ENCODE results near the gene MPL. TPM values are rescaled to one million over a fixed set of nuclear protein-coding genes. Genes with fewer than 3 reads are reported as not detected.

Gene MPL
- total and polyA plus RNA-seq, 4 donors = 0.03 to 1.0 TPM; not detected in 2

DNA sequence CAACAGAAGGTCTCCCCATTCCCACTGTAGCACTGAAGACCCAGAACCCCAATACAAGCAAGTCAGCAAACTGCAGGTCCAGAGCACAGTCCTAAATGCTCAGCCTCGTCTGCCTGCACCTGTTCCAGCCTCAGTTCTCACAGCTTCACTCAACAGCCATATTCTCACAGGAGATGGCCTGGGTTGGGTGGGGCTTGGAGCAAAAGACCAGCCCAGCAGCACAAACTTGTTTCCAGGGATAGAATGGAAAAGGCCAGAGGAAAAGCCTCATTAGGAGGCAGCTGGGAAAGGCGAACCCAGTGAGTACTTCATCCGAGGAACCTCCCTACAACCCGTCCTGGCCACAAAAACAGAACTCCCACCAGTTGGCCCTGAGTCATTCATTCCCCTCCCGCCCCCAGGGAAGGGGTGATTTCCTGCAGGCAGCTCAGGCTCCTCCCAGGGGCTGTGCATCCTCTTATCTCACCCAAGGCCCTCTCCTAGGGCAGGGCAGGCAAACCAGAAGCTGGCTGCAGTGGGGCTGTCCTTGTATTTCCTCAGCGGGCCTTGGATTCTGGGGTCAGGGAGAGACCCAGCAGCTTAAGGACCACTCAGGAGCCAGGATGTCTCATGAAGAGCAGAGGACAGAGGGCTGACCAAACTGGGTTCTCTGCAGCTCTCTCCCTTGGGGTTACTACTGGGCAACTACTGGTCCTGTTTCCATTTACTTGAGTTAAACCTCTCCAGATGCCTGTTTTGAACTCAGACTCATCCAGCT is 7.4 kb upstream of the MPL start:
- TF ChIP-seq, protein P1, sequence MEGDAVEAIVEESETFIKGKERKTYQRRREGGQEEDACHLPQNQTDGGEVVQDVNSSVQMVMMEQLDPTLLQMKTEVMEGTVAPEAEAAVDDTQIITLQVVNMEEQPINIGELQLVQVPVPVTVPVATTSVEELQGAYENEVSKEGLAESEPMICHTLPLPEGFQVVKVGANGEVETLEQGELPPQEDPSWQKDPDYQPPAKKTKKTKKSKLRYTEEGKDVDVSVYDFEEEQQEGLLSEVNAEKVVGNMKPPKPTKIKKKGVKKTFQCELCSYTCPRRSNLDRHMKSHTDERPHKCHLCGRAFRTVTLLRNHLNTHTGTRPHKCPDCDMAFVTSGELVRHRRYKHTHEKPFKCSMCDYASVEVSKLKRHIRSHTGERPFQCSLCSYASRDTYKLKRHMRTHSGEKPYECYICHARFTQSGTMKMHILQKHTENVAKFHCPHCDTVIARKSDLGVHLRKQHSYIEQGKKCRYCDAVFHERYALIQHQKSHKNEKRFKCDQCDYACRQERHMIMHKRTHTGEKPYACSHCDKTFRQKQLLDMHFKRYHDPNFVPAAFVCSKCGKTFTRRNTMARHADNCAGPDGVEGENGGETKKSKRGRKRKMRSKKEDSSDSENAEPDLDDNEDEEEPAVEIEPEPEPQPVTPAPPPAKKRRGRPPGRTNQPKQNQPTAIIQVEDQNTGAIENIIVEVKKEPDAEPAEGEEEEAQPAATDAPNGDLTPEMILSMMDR (IDR thresholded peaks at IDR 0.05; ENCODE audit: low read depth, low read length, missing input control) = no peak
- no peak for TF ChIP-seq HNF4G (IDR thresholded peaks at IDR 0.05)
- TF ChIP-seq, protein P2, sequence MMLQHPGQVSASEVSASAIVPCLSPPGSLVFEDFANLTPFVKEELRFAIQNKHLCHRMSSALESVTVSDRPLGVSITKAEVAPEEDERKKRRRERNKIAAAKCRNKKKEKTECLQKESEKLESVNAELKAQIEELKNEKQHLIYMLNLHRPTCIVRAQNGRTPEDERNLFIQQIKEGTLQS (IDR thresholded peaks at IDR 0.05) = no peak
- peak; percentile 63 for DNase-seq (ENCODE audit: low spot score)
- Histone ChIP-seq H3K4me1 (ENCODE audit: control insufficient read depth in 4 of 4, insufficient read depth in 4 of 4, low read length in 3 of 4) (no peaks in the 10 kb centered on the region), H3K27ac (ENCODE audit: low read depth in 1 of 2, low read length in 2 of 2) (no peak overlapping the region), H3K4me3 (ENCODE audit: low read depth in 1 of 3, low read length in 3 of 3) (no peak overlapping the region), H3K27me3 (ENCODE audit: control insufficient read depth in 4 of 4, insufficient read depth in 4 of 4, low read length in 3 of 4) (no peaks in the 10 kb centered on the region), H3K9me3 (ENCODE audit: control insufficient read depth in 4 of 4, low read length in 3 of 4) (no peaks in the 10 kb centered on the region), H3K9ac (ENCODE audit: low read depth in 1 of 2, low read length in 2 of 2) (no peak overlapping the region), H3K36me3 (ENCODE audit: control insufficient read depth in 4 of 4, insufficient read depth in 3 of 4, low read depth in 1 of 4, low read length in 3 of 4) (no peaks in the 10 kb centered on the region)
- 69% methylated on average over 6 of the region's 6 CpGs for WGBS

DNA sequence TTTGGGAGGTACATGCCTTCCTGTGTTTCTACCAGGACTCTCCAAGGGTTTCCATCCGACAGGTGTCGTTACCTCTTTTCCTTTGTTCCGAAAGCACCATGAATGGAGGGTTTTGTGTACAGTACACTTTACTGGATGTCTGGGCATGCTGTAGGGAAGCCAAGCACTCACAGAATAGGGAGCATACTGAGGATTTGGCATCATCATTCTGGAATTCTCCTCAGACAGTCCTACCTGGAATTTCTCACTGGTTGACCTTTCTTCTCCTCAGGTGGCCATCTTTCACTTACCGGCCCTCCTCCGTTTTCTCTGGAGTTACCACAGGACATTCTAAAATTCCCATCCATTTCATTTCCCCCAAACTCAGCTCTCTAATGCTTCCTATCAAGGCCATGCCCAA is 5.9 kb upstream of the MPL start:
- no peak overlapping the region for H3K4me3 ChIP-seq (ENCODE audit: low read depth in 1 of 3, low read length in 3 of 3)

More for the DNA sequence above, 5.9 kb upstream of the MPL start:
- Histone ChIP-seq H3K27ac (ENCODE audit: low read depth in 1 of 2, low read length in 2 of 2) (no peak overlapping the region), H3K27me3 (ENCODE audit: control insufficient read depth in 4 of 4, insufficient read depth in 4 of 4, low read length in 3 of 4) (no peaks in the 10 kb centered on the region), H3K36me3 (ENCODE audit: control insufficient read depth in 4 of 4, insufficient read depth in 3 of 4, low read depth in 1 of 4, low read length in 3 of 4) (no peaks in the 10 kb centered on the region), H3K9ac (ENCODE audit: low read depth in 1 of 2, low read length in 2 of 2) (no peak overlapping the region), H3K9me3 (ENCODE audit: control insufficient read depth in 4 of 4, low read length in 3 of 4) (no peaks in the 10 kb centered on the region), H3K4me1 (ENCODE audit: control insufficient read depth in 4 of 4, insufficient read depth in 4 of 4, low read length in 3 of 4) (no peaks in the 10 kb centered on the region)
- 98% methylated on average over 5 of the region's 5 CpGs for WGBS
- no peak for DNase-seq (ENCODE audit: low spot score)
- TF ChIP-seq RXRA (IDR thresholded peaks at IDR 0.05) (no peak), YY1 (IDR thresholded peaks at IDR 0.05) (no peak), TAF1 (conservative IDR thresholded peaks at IDR 0.05) (no peak), SP1 (IDR thresholded peaks at IDR 0.05) (no peak)
- TF ChIP-seq, protein P3, sequence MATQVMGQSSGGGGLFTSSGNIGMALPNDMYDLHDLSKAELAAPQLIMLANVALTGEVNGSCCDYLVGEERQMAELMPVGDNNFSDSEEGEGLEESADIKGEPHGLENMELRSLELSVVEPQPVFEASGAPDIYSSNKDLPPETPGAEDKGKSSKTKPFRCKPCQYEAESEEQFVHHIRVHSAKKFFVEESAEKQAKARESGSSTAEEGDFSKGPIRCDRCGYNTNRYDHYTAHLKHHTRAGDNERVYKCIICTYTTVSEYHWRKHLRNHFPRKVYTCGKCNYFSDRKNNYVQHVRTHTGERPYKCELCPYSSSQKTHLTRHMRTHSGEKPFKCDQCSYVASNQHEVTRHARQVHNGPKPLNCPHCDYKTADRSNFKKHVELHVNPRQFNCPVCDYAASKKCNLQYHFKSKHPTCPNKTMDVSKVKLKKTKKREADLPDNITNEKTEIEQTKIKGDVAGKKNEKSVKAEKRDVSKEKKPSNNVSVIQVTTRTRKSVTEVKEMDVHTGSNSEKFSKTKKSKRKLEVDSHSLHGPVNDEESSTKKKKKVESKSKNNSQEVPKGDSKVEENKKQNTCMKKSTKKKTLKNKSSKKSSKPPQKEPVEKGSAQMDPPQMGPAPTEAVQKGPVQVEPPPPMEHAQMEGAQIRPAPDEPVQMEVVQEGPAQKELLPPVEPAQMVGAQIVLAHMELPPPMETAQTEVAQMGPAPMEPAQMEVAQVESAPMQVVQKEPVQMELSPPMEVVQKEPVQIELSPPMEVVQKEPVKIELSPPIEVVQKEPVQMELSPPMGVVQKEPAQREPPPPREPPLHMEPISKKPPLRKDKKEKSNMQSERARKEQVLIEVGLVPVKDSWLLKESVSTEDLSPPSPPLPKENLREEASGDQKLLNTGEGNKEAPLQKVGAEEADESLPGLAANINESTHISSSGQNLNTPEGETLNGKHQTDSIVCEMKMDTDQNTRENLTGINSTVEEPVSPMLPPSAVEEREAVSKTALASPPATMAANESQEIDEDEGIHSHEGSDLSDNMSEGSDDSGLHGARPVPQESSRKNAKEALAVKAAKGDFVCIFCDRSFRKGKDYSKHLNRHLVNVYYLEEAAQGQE (IDR thresholded peaks at IDR 0.05) = no peak
- TF ChIP-seq, protein P1 (IDR thresholded peaks at IDR 0.05; ENCODE audit: low read depth, low read length, missing input control) = no peak
- TF ChIP-seq, protein P2 (IDR thresholded peaks at IDR 0.05) = no peak
- TF ChIP-seq, protein P4, sequence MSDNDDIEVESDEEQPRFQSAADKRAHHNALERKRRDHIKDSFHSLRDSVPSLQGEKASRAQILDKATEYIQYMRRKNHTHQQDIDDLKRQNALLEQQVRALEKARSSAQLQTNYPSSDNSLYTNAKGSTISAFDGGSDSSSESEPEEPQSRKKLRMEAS (IDR thresholded peaks at IDR 0.05) = no peak
